ENCODE measurements around the gene SPRED2. TPM values are rescaled to one million over a fixed set of nuclear protein-coding genes. Genes with fewer than 3 reads are reported as not detected.

Gene SPRED2
- total RNA-seq, 1 donor from 2014 or later: 56.9 TPM

DNA sequence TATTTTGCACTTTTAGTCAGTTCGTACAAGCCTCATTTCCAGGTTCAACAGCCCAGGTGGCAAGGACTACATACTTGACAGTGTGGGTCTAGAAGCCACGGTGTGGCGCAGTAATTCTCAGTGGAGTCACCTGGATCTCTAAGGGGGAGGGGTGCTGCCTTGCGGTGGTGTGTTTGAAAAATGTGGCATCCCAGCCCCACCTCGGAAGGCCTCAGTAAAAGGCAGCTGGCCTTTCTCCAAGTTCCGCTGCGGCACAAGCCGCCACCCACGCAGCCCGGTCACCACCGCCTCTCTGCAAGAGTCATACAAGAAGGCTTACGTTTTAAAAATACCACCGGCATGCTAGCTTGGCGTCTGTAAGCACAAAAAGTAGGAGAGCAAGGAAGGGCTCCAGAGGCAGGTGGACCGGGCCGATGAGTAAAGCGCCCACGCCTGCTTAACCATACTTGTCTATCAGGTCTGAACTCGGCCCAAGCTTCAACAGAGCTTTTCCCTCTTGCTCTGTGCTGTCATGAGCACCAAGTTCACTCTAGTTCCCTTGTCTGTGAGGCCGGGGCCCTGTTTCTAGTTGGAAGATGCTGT lies 49.5 kb downstream of the SPRED2 start:
- Histone ChIP-seq H3K9me3 (no peaks in the 10 kb centered on the region), H3K27ac (peak overlapping the region; percentile 77), H3K36me3 (no peaks in the 10 kb centered on the region), H3K4me1 (peaks cover 61% of the 10 kb centered on the region), H3K27me3 (no peaks in the 10 kb centered on the region), H3K4me3 (no peak overlapping the region)
- ATAC-seq (peak; percentile 94), DNase-seq (peak; percentile 95)
- TF ChIP-seq, protein P1, sequence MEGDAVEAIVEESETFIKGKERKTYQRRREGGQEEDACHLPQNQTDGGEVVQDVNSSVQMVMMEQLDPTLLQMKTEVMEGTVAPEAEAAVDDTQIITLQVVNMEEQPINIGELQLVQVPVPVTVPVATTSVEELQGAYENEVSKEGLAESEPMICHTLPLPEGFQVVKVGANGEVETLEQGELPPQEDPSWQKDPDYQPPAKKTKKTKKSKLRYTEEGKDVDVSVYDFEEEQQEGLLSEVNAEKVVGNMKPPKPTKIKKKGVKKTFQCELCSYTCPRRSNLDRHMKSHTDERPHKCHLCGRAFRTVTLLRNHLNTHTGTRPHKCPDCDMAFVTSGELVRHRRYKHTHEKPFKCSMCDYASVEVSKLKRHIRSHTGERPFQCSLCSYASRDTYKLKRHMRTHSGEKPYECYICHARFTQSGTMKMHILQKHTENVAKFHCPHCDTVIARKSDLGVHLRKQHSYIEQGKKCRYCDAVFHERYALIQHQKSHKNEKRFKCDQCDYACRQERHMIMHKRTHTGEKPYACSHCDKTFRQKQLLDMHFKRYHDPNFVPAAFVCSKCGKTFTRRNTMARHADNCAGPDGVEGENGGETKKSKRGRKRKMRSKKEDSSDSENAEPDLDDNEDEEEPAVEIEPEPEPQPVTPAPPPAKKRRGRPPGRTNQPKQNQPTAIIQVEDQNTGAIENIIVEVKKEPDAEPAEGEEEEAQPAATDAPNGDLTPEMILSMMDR (IDR thresholded peaks at IDR 0.05): no peak
- intact Hi-C loops (cut with DNase I): no loop called here

DNA sequence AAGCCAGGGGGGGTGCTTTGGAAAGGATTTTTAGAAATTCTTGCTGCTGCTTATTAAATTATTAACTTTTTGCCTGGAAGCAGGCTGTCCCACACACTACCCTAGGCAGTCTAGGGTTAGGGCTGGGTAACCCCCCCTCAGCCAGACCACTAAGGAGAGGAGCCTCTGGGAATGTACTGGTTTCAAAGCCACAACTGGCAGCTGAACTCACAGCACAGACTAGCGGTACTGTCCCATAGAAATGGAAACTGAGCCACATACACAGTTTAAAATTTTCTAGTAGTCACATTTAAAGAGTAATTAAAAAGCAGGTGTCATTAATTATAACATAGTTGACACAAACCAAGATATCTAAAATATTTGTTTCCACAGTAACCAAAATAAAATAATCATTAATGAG lies 50.1 kb downstream of the SPRED2 start:
- H3K36me3 ChIP-seq: no peaks in the 10 kb centered on the region
- DNase-seq (no peak), ATAC-seq (no peak)
- H3K4me1 ChIP-seq: peaks cover 66% of the 10 kb centered on the region
- H3K27me3 ChIP-seq: no peaks in the 10 kb centered on the region
- peak overlapping the region; percentile 77 for H3K27ac ChIP-seq
- H3K9me3 ChIP-seq: no peaks in the 10 kb centered on the region
- TF ChIP-seq, protein P1 (IDR thresholded peaks at IDR 0.05): no peak
- H3K4me3 ChIP-seq: no peak overlapping the region
- intact Hi-C loops (cut with DNase I): no loop called here

DNA sequence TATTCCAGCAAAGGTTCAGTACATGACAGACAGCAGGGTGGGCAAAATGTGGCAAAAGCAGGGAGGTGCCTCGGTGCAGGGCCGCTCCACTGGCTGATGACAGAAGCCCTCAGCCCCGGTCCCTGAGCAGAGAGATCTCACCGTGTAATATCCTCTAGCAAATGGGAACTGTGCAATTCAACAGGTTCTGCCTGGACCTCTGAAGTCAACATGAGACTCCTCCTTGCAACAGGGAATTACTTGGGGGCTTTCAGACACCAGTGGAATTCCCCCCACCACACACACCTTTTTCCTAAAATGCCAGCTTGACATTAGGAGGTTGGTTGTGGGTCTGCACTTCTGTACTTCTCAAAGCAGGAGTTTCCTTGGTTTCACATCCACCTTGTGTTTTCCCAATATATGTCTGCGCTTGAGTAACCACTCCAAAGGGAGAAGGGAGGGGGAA lies 50.8 kb downstream of the SPRED2 start:
- TF ChIP-seq, protein P1 (IDR thresholded peaks at IDR 0.05): no peak
- H3K27me3 ChIP-seq: no peaks in the 10 kb centered on the region
- intact Hi-C loops (cut with DNase I): no loop called here
- ATAC-seq (no peak), DNase-seq (no peak)
- H3K4me1 ChIP-seq: peaks cover 66% of the 10 kb centered on the region
- H3K4me3 ChIP-seq: no peak overlapping the region
- H3K36me3 ChIP-seq: no peaks in the 10 kb centered on the region
- H3K9me3 ChIP-seq: no peaks in the 10 kb centered on the region
- no peak overlapping the region for H3K27ac ChIP-seq

DNA sequence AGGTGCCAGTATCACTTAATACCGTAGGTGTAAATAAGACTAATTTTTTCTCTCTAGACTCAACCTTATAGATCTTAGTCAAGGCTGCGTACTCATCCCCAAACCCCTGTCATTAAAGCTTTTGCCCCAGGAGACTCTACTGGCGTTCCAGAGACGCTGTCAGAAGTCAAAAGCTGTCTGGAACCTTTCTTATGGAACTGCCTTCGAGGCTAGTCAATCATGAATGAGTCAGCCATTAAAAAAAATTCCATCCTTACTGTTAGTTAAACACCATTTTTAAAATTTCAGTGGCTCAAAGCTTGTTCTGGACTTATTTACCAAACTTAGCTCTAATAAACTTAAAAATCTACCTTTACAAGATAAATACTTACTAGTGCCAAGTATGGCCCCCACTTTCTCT lies 52.1 kb downstream of the SPRED2 start:
- ATAC-seq: no peak
- intact Hi-C loops (cut with DNase I): no loop called here
- TF ChIP-seq, protein P1 (IDR thresholded peaks at IDR 0.05): no peak
- no peak overlapping the region for H3K4me3 ChIP-seq
- no peaks in the 10 kb centered on the region for H3K27me3 ChIP-seq
- H3K9me3 ChIP-seq: no peaks in the 10 kb centered on the region
- no peak for DNase-seq
- no peak overlapping the region for H3K27ac ChIP-seq
- H3K36me3 ChIP-seq: no peaks in the 10 kb centered on the region
- H3K4me1 ChIP-seq: peaks cover 63% of the 10 kb centered on the region

DNA sequence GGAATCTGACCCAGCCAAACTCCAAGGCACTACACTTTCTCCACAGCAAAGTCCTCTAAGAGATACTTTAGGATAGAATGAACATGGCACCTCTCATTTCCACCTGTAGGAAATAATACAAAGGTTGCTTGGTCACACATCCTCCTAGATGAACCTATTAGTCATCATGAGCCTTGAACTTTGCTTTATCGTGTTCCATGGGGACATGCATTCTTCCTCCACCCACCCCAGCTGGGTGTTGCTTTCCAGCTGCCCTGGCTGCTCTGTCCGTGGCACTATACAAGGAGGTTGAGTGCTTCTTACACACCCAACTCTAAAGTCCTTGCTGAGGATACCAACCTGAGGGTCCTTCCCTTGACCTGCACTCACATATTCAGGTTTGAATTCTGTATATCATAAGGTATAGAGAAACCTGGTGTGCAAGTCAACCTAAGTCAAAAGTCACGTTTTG lies 52.7 kb downstream of the SPRED2 start:
- peaks cover 60% of the 10 kb centered on the region for H3K4me1 ChIP-seq
- H3K36me3 ChIP-seq: no peaks in the 10 kb centered on the region

More for the DNA sequence above, 52.7 kb downstream of the SPRED2 start:
- TF ChIP-seq, protein P1 (IDR thresholded peaks at IDR 0.05): no peak
- DNase-seq (no peak), ATAC-seq (no peak)
- H3K4me3 ChIP-seq: no peak overlapping the region
- no peaks in the 10 kb centered on the region for H3K27me3 ChIP-seq
- intact Hi-C loops (cut with DNase I): no loop called here
- H3K27ac ChIP-seq: no peak overlapping the region
- no peaks in the 10 kb centered on the region for H3K9me3 ChIP-seq

All from upper lobe of right lung (tissue), 1 donor.